Right lobe of liver (tissue), 6 donors: ENCODE data around the gene CDS1. TPM values are rescaled to one million over a fixed set of nuclear protein-coding genes. Genes with fewer than 3 reads are reported as not detected.
"Not testable (repeated sequence)": the region's sequence is repeated elsewhere in the genome, so short reads cannot be mapped to it uniquely, and the experiment has no call there.

Experiments
- ATAC-seq, 4 donors: fragments of 200-7000 bp; cut with Tn5 transposase; one replicate each; pipeline ENCODE4 v1.9.1; 2020; ENCODE audit warnings: mild to moderate bottlenecking in 4 of 4, moderate library complexity in 4 of 4
- DNase-seq, 3 donors: peaks; one replicate each; pipeline ENCODE4 v3.0.0-alpha.2; 2020
- H3K27ac ChIP-seq, 3 donors: fragments of 200-600 bp; one replicate each; pipeline ENCODE4 v1.8.0; 2022
- H3K27me3 ChIP-seq, 2 donors: fragments of 200-600 bp; one replicate each; pipeline ENCODE4 v1.8.0; 2022
- H3K36me3 ChIP-seq, 4 donors: fragments of 200-600 bp; sonication (generic) in 1 of 4; one replicate each; pipeline versions ENCODE4 v1.5.1 to v1.8.0; 2017 to 2022; ENCODE audit warnings: control low read depth in 1 of 4
- H3K4me1 ChIP-seq, 4 donors: fragments of 200-600 bp; sonication (generic) in 1 of 4; one replicate each; pipeline versions ENCODE4 v1.5.1 to v1.8.0; 2017 to 2022; ENCODE audit warnings: control low read depth in 1 of 4
- H3K4me3 ChIP-seq, 3 donors: fragments of 200-600 bp; one replicate each; pipeline ENCODE4 v1.8.0; 2022
- H3K9me3 ChIP-seq, 4 donors: fragments of 200-600 bp; sonication (generic) in 1 of 4; one replicate each; pipeline versions ENCODE4 v1.5.1 to v1.8.0; 2017 to 2022; ENCODE audit warnings: control low read depth in 1 of 4
- POLR2A ChIP-seq: fragments of 450-650 bp; IDR thresholded peaks from one replicate; pipeline ENCODE4 v1.6.1; 2017; ENCODE audit warnings: antibody characterized with exemption, mild to moderate bottlenecking
- WGBS: methylation state at CpG from one replicate; pipeline ENCODE4 v1.1.6; 2018; ENCODE audit warnings: low coverage, low lambda C conversion rate; ENCODE audit not compliant: insufficient coverage; ENCODE audit errors: missing lambda C conversion rate; 5-methylcytosine and 5-hydroxymethylcytosine counted together
- intact Hi-C, 2 donors: fragments of 100-400 bp; cut with DNase I; formaldehyde crosslinking; loops; one replicate each; pipeline versions ENCODE4 v1.11.2 to v1.14.1; 2022
- total RNA-seq, 6 experiments: library from RNA; depleted of rRNA in 2 of 6; stranded (reverse); fragments of >200 nt in 2 of 6; fragmentation: NEBNext Ultra II Directional in 3 of 6; extraction: Animal tissue kit (Norgen Biotek cat#: 25700) in 3 of 6; gene quantifications; one replicate each; pipeline versions ENCODE4 v1.1.0 to v1.2.4, GENCODE V29; 2016 to 2023
- TF ChIP-seq, protein P1 (sequence below), 4 donors: fragments of 200-600 bp in 3 of 4; fragments of 450-650 bp in 1 of 4; IDR thresholded peaks; one replicate each; pipeline versions ENCODE4 v1.5.1 to v1.8.0; 2016 to 2022; ENCODE audit warnings: antibody characterized with exemption in 4 of 4, mild to moderate bottlenecking in 2 of 4
- donor health status: DM: no; HTN: yes; CAD: no.
- donor health status: DM: no; HTN: no; CAD: no.
- donor health status: DM: no; HTN: no; CAD: no.
- donor health status: DM: no; HTN: yes; CAD: no.
- donor health status: DM: no; HTN: yes; CAD: no.

Gene CDS1
- total RNA-seq, 6 experiments from 2014 or later, result 0.06 to 11.2 (median 0.45) TPM

DNA sequence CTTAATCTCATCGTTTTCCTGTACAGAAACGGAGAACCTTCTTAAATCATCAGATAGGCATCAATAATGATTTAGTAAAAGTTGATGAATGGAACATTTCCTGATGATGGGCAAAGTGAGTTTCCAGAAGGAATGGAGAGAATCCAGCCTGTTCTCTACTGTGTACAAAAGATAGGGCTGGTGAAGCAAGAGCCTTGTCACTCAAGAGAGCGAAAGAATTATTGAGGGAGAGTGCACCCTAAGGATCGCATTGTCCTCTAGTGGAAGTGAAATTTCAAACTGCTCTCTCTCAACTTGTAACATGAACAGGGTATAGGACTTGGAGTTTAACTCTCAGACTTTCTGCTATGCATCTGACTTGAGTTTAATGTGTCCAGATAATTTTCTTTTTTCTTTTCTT, 69.6 kb downstream of the CDS1 start:
- Histone ChIP-seq H3K27me3 (no peaks in the 10 kb centered on the region), H3K27ac (no peak overlapping the region), H3K4me1 (peaks cover 0 to 31% (median 0%) of the 10 kb centered on the region in 4 donors), H3K36me3 (no peaks in the 10 kb centered on the region), H3K4me3 (no peak overlapping the region), H3K9me3 (no peaks in the 10 kb centered on the region)
- intact Hi-C loops, result no loop called here
- WGBS, result 83% methylated on average over 4 of the region's 4 CpGs
- peak in 1 of 4 donors; percentile 18 for ATAC-seq
- TF ChIP-seq POLR2A, result no peak
- TF ChIP-seq, protein P1, sequence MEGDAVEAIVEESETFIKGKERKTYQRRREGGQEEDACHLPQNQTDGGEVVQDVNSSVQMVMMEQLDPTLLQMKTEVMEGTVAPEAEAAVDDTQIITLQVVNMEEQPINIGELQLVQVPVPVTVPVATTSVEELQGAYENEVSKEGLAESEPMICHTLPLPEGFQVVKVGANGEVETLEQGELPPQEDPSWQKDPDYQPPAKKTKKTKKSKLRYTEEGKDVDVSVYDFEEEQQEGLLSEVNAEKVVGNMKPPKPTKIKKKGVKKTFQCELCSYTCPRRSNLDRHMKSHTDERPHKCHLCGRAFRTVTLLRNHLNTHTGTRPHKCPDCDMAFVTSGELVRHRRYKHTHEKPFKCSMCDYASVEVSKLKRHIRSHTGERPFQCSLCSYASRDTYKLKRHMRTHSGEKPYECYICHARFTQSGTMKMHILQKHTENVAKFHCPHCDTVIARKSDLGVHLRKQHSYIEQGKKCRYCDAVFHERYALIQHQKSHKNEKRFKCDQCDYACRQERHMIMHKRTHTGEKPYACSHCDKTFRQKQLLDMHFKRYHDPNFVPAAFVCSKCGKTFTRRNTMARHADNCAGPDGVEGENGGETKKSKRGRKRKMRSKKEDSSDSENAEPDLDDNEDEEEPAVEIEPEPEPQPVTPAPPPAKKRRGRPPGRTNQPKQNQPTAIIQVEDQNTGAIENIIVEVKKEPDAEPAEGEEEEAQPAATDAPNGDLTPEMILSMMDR (IDR thresholded peaks at IDR 0.05), result no peak
- DNase-seq, result no peak

DNA sequence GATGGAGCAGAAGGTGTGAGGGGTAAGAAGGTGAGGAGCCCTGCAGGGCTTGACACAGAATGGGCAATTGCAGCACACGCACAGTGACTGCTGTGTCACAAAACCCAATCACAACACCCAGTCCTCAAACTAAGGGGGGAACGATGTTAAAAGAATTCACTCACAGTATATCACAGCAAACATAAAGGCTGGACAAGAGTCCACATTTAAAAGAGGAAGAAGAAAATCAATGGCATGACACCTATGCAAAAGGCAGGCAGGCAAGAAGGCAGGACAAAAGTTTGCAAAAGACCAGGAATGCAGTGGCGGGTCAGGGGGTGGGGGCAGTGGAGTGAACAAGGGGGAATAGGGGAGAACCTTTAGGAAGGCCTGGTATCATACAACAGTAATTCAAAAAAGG, 77.7 kb downstream of the CDS1 start:
- Histone ChIP-seq H3K4me1 (peaks cover 0 to 13% (median 0%) of the 10 kb centered on the region in 4 donors), H3K27me3 (no peaks in the 10 kb centered on the region), H3K36me3 (no peaks in the 10 kb centered on the region), H3K4me3 (no peak overlapping the region), H3K9me3 (no peaks in the 10 kb centered on the region), H3K27ac (no peak overlapping the region)
- DNase-seq (no peak), ATAC-seq (no peak)
- intact Hi-C loops, result no loop called here
- TF ChIP-seq POLR2A, result no peak
- TF ChIP-seq, protein P1 (IDR thresholded peaks at IDR 0.05), result no peak
- WGBS, result 71% methylated on average over 2 of the region's 3 CpGs

DNA sequence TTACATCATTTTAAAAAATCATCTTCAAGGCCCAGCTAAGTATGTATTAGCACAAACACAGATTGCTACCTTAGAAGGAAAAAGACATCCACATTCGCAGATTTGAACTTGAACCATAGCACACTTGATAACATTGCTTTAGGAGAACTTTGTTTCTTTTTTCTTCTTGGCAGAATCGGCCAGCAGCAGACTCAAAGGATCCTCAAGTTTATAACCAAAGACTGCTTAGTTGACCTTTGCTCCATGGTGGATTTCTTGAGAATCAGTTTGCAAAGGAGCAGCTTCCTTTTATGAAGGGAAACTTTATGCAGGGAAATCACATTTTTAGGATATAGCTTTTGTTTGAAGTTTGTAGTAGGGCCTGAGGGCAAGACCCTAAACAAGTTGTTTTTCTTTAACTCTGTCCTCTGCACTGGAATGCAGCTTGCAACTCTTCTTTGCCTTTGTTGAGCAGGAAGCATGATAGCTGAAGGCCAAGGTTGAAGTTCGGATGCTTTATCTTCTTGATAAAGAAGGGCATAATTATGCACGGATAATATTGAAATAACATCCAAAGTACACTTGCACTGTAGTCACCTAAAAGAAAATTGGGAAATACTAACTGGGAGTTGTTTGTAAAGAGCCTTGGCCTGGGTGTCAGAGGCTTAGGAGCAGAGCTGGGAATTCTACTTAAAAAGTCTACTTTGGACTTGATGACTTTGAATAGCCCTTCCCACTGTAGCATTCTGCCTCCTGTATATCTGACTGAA, 78.4 kb downstream of the CDS1 start:
- H3K4me1 ChIP-seq, result peaks cover 0 to 13% (median 0%) of the 10 kb centered on the region in 4 donors
- ATAC-seq, result peak in 1 of 4 donors; percentile 83
- H3K9me3 ChIP-seq, result no peaks in the 10 kb centered on the region
- H3K36me3 ChIP-seq, result no peaks in the 10 kb centered on the region
- no peaks in the 10 kb centered on the region for H3K27me3 ChIP-seq
- no peak overlapping the region for H3K27ac ChIP-seq
- intact Hi-C loops, result no loop called here
- TF ChIP-seq, protein P1 (IDR thresholded peaks at IDR 0.05), result no peak
- no peak overlapping the region for H3K4me3 ChIP-seq
- WGBS, result 25% methylated on average over 4 of the region's 4 CpGs
- DNase-seq, result no peak

DNA sequence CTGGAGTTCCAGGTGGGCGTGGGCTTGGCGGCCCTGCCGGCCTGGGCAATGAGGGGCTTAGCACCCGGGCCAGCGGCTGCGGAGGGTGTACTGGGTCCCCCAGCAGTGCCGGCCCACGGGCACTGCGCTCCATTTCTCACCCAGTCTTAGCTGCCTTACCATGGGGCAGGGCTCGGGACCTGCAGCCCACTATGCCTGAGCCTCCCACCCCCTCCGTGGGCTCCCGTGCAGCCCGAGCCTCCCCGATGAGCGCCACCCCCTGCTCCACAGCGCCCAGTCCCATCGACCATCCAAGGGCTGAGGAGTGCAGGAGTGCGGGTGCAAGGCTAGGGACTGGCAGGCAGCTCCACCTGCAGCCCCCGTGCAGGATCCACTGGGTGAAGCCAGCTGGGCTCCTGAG, 81.8 kb downstream of the CDS1 start:
- H3K4me1 ChIP-seq, result peaks cover 0 to 13% (median 0%) of the 10 kb centered on the region in 4 donors
- H3K36me3 ChIP-seq, result peaks cover 0 to 14% (median 0%) of the 10 kb centered on the region in 4 donors
- H3K4me3 ChIP-seq, DNase-seq, H3K9me3 ChIP-seq, intact Hi-C loops, H3K27me3 ChIP-seq, ATAC-seq, H3K27ac ChIP-seq: not testable (repeated sequence)
- no CpG with 5 or more reads among the region's 19 CpGs for WGBS

DNA sequence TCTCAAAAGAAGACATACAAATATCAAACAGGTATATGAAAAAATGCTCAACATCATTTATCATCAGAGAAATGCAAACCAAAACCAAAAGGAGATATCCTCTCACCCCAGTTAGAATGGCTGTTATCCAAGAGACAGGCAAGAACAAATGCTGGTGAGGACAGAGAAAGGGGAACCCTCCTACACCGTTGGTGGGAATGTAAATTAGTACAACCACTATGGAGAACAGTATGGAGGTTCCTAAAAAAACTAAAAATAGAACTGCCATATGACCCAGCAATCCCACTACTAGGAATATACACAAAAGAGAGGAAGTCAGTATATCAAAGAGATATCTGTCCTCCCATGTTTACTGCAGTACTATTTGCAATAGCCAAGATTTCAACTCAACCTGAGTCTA, 83.5 kb downstream of the CDS1 start:
- intact Hi-C loops, result no loop called here
- Histone ChIP-seq H3K4me3 (no peak overlapping the region), H3K36me3 (peaks cover 0 to 28% (median 0%) of the 10 kb centered on the region in 4 donors), H3K27ac (no peak overlapping the region), H3K9me3 (no peaks in the 10 kb centered on the region), H3K4me1 (peaks cover 0 to 6% (median 0%) of the 10 kb centered on the region in 4 donors), H3K27me3 (no peaks in the 10 kb centered on the region)
- WGBS, result 63% methylated on average over 1 of the region's 1 CpG
- ATAC-seq, result no peak
- TF ChIP-seq, protein P1 (IDR thresholded peaks at IDR 0.05), result no peak
- TF ChIP-seq POLR2A, result no peak
- DNase-seq, result no peak
